ENCODE results near the gene ETV7.

DNA sequence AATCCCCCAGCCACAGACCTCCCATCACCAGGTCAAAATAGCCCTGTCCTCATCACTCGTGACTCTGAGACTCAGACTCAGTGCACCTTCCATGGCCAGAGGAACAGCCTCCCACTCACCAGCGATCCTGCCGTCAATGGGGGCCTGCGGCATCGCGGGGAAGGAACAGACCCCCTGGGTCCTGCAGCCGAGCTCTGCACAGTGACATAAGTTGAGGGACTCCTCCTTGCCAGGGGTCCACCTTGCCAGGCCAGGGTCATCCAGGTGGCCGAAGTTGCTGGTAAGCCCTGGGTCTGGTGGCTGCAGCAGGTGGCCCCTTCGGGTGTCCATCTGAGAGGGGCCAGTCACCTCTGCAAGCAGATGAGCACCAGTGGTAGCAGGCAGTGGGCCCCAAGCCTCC is 16.3 kb downstream of the ETV7 start:
- TF ChIP-seq POLR2AphosphoS5 (IDR thresholded peaks at IDR 0.05) = no peak
- TF ChIP-seq, protein P1, sequence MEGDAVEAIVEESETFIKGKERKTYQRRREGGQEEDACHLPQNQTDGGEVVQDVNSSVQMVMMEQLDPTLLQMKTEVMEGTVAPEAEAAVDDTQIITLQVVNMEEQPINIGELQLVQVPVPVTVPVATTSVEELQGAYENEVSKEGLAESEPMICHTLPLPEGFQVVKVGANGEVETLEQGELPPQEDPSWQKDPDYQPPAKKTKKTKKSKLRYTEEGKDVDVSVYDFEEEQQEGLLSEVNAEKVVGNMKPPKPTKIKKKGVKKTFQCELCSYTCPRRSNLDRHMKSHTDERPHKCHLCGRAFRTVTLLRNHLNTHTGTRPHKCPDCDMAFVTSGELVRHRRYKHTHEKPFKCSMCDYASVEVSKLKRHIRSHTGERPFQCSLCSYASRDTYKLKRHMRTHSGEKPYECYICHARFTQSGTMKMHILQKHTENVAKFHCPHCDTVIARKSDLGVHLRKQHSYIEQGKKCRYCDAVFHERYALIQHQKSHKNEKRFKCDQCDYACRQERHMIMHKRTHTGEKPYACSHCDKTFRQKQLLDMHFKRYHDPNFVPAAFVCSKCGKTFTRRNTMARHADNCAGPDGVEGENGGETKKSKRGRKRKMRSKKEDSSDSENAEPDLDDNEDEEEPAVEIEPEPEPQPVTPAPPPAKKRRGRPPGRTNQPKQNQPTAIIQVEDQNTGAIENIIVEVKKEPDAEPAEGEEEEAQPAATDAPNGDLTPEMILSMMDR (IDR thresholded peaks at IDR 0.05) = no peak
- no peak for TF ChIP-seq EP300 (IDR thresholded peaks at IDR 0.05)

Measured in sigmoid colon (tissue), 4 donors.